HG02943 (cell line): Measurements from ENCODE around the gene AHRR.
"Not testable (repeated sequence)": the region's sequence is repeated elsewhere in the genome, so short reads cannot be mapped to it uniquely, and the experiment has no call there.

Experiments used
- ATAC-seq: cut with Tn5 transposase; IDR thresholded peaks from one replicate; pipeline ENCODE4 v1.9.1; 2021; ENCODE audit warnings: mild to moderate bottlenecking, low read depth, moderate library complexity; ENCODE audit not compliant: unreplicated experiment

Gene AHRR

GRCh38 chr5:305050-305449 is 16.5 kb upstream of the AHRR start:
- ATAC-seq = no peak

GRCh38 chr5:305459-305858 is 16.1 kb upstream of the AHRR start:
- ATAC-seq = no peak

DNA sequence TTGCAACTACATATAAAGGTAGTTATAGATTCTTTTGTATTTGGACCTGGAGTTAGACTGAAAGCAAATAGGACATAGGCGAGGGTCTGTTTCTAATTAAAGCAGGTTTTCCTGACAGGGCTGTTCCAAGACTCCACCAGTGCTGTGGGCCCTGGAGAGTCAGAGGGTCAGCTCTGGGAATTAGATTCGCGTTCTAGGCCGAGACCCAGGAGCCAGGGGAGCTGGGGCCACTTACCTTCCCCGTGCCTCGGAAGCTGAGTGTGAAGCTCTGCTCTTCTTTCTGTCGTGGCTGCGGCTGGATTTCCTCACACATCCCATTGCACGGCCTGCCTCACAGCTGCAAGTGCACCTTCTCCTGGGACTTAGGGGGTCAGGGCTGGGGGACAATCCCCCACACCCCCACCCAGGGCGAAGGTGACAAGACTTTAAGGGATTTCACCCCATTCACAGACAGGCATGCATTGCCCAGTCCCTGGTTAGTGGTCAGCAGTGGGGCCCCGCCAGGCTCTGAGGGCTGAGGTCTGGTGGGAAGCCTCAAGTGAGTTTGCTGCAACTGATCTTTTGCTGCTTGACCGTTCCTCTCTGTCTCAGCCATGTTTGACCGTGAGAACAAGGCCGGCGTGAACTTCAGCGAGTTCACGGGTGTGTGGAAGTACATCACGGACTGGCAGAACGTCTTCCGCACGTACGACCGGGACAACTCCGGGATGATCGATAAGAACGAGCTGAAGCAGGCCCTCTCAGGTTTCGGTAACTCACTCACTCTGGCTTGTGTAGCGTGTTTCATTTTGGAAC is 15.3 kb upstream of the AHRR start:
- ATAC-seq = no peak

GRCh38 chr5:307306-307705 is 14.2 kb upstream of the AHRR start:
- ATAC-seq = no peak

DNA sequence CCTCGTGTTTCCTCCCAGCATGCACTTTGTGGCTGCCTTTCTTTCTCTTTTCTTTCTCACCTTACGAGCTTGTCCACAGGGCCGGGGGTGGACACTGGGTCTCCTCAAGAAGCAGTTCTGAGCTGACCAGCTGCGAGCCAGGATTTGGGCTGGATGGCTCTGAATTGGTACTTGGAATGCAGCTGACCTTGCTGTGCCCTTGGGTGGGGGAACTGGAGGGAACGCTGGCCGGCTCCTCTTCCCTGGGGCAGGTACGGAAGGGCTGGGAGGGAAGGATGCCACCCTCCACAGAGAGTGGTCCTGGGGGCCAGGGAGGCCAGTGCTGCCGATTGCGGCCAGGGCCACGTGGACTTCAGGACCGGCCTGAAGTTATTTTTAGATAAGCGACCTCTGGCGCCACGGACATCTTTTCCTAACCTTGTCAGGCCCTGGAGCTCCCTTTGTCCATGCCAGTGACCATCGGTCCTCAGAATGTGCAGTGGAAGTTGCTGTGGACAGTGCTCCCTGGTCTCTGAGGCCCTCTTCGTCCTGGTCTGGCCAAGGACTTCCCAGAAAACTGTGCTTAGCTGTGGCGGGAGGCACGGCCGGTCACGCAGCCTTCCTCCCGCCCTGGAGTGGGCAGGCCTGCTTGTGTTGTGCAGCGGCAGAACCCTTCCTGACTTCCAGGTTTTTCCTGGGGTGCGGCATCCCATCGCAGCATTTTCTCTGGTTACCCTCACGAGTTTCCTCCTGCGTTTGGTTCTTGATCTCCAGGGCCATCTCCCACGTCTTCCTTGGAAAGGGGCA is 13.5 kb upstream of the AHRR start:
- no peak for ATAC-seq

GRCh38 chr5:308672-309271 is 12.7 kb upstream of the AHRR start:
- no peak for ATAC-seq

- not testable (repeated sequence) for ATAC-seq
Observed at GRCh38 chr5:309831-310230, 11.7 kb upstream of the AHRR start.

DNA sequence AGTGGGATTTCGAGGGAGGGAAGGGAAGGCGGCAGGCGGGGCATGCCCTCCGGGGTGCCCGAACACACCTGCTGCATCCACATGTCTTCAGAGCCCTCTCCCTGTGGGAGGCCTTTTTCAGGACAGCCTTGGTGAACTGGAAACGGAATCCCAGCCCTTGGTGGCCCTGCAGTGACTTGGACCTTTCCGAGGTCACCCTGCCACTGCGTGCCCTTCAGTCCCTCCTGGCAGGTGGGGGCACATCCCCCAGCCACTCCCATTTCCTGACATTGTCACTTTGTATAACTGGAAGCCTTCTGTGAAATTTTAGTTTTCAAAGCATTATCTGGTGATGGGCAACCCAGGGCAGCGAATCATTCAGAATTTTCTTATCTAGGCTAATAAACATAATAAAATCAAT is 11.0 kb upstream of the AHRR start:
- ATAC-seq = no peak

DNA sequence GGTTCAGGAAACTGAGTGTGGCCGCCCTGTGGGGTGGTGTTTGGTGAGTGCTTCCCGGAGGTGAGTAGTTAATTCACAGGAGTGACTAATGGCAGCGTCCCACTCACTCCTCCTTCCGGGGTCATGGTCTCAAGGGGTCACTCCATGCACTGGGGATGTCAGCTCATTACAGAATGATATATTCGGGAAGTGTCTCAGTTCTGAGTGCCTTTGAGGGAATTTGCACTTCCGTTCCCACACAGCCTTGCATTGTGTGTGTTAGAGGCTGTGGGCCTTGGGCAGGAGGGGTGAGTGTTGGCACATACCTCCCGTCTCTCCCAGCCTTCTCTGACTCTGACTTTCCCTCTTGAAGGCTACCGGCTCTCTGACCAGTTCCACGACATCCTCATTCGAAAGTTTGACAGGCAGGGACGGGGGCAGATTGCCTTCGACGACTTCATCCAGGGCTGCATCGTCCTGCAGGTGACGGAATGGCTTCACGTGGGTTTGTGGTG is 10.5 kb upstream of the AHRR start:
- ATAC-seq = no peak

DNA sequence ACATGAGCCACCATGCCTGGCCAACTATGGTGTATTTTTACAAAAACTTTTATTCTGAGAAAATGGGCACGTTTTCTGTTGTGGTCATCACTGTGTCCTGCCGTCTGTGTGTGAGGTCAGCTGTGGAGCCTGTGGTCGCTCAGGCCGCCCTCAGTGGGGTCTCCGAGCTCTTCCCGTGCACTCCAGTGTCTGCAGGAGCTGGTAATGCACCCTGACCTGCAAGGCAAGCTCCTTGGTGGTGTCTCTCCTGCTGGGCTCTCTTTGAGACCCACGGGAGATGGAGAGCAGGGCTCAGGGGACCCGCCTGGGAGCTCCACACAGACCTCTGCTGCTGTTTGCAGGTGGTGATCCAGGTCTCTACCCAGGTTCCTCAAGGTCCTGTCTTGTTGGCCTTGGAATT is 9.6 kb upstream of the AHRR start:
- no peak for ATAC-seq

DNA sequence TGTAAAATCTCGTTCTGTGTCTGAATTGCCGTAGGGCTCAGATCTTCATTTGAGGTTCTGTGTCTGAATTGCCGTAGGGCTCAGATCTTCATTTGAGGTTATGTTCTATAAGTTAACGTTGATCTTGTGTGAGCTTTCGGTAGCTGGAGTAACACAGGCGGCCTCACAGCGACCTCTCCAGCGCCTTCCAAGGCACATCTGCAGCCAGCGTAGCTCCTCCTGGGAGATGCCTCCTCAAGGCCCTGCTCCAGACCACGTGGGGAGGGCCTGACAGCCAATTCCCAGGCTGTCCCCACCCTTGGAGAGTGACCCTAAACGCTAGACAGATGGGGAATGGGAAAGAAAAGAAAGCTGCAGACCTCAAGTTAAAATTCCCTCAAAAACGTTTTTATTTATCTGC is 8.7 kb upstream of the AHRR start:
- ATAC-seq = no peak

DNA sequence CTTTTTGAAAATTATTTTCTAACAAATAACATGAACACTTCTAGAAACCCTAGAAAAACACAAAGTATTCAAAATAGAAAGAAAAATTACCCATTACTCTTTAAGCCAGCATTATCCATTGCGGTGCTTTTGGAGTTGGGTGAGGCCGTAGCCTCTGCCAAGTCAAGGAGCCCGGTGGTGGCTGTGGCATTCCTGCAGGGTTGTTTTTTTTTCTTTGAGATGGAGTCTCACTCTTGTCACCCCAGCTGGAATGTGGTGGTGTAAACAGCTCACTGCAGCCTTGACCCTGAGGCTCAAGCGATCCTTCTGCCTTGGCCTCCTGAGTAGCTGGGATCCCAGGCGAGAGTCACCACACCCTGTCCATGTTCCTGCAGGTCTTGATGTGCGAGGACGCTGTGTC is 8.2 kb upstream of the AHRR start:
- ATAC-seq = no peak

DNA sequence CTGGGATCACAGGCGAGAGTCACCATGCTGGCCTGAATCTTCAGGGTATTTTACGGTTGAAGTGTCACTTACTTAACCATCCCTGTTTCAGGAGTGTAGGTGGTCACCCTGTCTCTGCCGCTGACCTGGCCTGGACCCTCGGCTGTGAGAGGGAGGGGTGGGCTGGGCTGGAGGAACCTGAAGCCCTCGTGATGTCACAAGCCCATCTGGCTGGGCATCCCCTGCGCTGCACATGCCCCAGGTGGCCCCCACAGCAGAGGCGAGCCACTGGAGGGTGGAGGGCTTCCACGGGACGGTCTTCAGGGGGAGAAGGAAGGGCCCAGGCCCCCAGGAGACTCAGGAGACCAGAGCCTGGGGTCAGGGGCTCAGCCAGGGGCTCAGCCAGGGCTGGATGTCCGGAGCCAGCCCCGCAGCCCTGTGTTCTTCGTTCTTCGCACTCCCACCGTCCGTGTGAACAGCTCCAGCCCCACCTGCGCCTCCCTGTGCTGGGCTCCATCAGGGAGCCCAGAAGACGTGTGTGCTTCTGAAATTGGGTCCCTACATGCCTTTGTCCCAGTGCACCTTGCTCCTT is 7.6 kb upstream of the AHRR start:
- no peak for ATAC-seq

DNA sequence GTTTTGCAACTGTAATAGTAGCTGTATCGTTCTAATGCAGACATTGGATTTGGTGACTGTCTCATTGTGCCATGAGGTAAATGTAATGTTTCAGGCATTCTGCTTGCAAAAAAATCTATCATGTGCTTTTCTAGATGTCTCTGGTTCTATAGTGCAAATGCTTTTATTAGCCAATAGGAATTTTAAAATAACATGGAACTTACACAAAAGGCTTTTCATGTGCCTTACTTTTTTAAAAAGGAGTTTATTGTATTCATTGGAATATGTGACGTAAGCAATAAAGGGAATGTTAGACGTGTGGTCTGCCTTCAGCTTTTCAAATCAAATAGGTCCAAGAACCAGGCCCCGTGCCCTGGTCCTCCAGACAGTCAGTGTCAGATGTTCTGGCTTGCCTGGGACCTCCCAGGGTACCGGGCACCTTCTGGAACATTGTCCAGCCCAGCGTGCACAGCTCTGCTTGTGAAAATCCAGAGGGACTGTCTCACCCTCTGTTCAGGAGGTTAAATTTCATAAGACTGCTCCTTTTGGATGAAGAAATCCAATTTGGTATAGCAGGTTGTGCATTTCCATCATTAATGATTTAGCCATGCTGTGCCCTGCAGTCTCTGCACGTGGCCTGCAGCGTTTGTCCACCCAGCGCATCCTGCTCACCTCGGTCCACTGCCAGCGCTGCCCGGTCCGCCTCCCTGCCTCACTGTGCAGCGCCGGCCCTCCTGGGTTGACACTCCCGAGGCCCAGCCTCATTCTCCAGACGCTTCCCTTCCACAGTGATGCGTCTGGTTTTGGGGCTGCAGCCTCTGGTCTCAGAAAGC is 6.6 kb upstream of the AHRR start:
- no peak for ATAC-seq

DNA sequence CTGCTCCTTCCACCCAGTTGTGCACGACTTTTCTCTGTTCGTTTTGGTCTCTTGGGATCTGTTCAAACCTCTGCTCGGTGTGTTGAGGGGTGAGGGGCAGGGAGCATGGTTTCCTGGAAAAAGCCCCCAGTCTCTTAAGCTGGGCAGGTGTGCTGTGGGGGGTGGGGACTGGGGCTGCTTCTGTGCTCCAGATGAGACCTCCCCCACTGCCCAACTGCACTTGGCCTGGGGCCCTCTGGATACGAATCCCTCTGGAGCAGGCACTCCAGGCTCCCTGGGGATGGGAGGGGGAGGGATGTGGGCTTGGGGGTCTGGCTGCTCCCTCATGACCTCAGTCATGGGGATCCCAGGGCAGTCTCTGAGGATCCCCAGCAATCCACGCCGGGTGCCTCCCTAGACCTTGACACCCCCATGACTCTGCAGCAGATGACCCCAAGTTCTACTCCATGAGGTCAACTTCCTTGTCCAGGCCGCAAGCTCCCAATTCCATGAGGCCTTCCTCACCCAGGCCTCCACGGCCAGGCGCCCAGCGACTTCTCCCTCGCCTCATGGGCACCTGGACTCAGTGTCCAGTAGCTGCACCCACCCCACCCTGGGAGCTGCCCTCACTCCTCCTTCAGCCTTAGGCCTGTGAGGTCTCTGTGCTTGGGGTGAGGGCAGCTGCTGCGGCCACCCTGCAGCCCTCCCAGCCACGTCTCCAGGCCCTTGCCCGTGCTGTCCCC is 5.9 kb upstream of the AHRR start:
- no peak for ATAC-seq

- peak; percentile 7 for ATAC-seq
Observed at GRCh38 chr5:316210-317085, 5.1 kb upstream of the AHRR start.

DNA sequence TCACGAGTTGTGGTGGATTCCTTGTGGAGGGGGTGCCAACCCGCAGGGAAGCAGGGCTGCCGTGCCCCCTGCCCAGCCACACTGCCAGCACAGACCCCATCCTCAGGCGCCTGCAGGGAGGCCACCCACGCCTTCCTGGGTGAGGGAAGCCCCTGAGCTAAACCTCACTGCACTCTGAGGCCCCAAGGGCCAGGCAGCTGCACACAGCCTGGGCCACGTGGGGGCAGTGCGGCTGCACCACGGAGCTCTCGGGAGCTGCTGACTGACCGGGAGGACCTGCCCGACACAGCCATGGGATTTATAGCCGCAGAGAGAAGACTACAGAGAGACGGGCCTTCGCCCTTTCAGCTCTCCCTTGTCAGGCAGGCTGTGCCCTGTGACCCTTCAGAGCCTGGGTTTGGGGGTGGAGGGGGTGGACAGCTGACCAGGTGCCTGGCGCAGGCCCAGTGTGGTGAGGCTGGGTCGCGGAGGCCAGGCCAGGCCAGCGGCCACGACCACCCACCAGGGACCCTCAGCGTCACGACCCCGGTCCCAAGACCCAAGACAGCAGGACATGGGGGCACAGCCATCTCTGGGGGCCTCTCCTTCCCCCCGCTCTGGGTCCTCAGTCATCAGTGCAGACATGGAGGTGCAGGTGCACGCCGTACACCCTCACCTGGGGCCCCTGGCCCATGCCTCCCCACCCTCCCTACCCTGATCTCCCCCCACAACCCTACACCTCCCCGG is 4.3 kb upstream of the AHRR start:
- ATAC-seq = peak; percentile 48

DNA sequence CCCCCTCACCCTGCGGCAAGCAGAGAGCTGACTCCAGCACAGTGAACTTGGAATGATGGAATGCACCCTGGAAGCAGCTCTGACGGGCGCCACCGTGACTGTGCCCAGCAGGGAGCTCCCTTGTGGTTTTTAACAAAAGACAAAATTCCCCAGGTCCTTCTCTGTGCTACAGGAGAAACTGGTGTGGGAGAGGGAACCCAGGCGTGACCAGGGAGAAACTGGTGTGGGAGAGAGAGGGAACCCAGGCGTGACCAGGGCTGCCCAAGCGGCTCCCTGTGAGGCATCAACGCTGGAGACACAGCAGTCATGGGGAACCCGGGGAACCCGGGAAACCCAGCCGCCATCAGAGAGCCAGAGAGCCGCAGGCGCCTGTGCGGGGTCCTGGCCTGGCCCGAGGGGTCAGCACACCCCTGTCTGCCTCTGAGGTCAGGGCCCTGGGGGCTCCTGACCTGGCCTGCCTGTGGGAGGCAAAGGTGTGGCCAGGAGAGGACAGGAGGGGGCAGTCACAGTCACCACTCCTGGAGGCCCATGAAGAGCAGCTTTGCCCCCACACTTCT is 3.1 kb upstream of the AHRR start:
- ATAC-seq = no peak
